MM.1S (cell line): ENCODE data around the gene ACTR3.

Experiments
- DNase-seq: peaks from one replicate; pipeline ENCODE4 v3.0.0-alpha.2; 2015
- H2AFZ ChIP-seq: fragments of 300-600 bp; sonication (generic); 2 replicates; pipeline ENCODE4 v1.6.0; 2016; ENCODE audit warnings: antibody characterized with exemption, low read length
- H3F3A ChIP-seq: fragments of 300-600 bp; sonication (generic); 2 replicates; pipeline ENCODE4 v1.6.1; 2016; ENCODE audit warnings: mild to moderate bottlenecking, antibody characterized with exemption, low read length, moderate library complexity, mixed read lengths; ENCODE audit not compliant: insufficient read depth
- H3K27ac ChIP-seq: fragments of 300-600 bp; sonication (generic); 2 replicates; pipeline ENCODE4 v1.5.1; 2016; ENCODE audit warnings: mild to moderate bottlenecking, low read length
- H3K27me3 ChIP-seq: fragments of 300-600 bp; sonication (generic); replicated peaks from 2 replicates; pipeline ENCODE4 v1.6.0; 2016; ENCODE audit warnings: low read length; ENCODE audit not compliant: insufficient read depth
- H3K36me3 ChIP-seq: fragments of 300-600 bp; sonication (generic); replicated peaks from 2 replicates; pipeline ENCODE4 v1.6.1; 2016; ENCODE audit warnings: mild to moderate bottlenecking, low read length, mixed read lengths; ENCODE audit not compliant: insufficient read depth
- H3K4me1 ChIP-seq: fragments of 300-600 bp; sonication (generic); 2 replicates; pipeline ENCODE4 v1.6.1; 2016; ENCODE audit warnings: low read length, mixed read lengths
- H3K4me2 ChIP-seq: fragments of 300-600 bp; sonication (generic); 2 replicates; pipeline ENCODE4 v1.6.0; 2016; ENCODE audit warnings: low read depth, low read length
- H3K4me3 ChIP-seq: fragments of 300-600 bp; sonication (generic); 2 replicates; pipeline ENCODE4 v1.5.1; 2016; ENCODE audit warnings: low read length, mixed read lengths
- H3K79me2 ChIP-seq: fragments of 300-600 bp; sonication (generic); 2 replicates; pipeline ENCODE4 v1.6.1; 2016; ENCODE audit warnings: mixed run types, low read length, mixed read lengths
- H3K9ac ChIP-seq: fragments of 300-600 bp; sonication (generic); 2 replicates; pipeline ENCODE4 v1.6.1; 2016; ENCODE audit warnings: low read length, mixed read lengths
- H3K9me2 ChIP-seq: fragments of 300-600 bp; sonication (generic); replicated peaks from 2 replicates; pipeline ENCODE4 v1.6.1; 2016; ENCODE audit warnings: mild to moderate bottlenecking, low read length, mixed read lengths; ENCODE audit not compliant: insufficient read depth
- H3K9me3 ChIP-seq: fragments of 300-600 bp; sonication (generic); replicated peaks from 2 replicates; pipeline ENCODE4 v1.6.1; 2016; ENCODE audit warnings: mild to moderate bottlenecking, low read length, mixed read lengths; ENCODE audit not compliant: insufficient read depth
- H4K20me1 ChIP-seq: fragments of 300-600 bp; sonication (generic); 2 replicates; pipeline ENCODE4 v1.6.1; 2016; ENCODE audit warnings: mild to moderate bottlenecking, low read length, moderate library complexity, mixed read lengths; ENCODE audit not compliant: insufficient read depth
- CTCF ChIP-seq: fragments of 300-600 bp; sonication (generic); IDR thresholded peaks from 2 replicates; pipeline ENCODE4 v1.5.1; 2016; ENCODE audit warnings: antibody characterized with exemption, low read length, mixed read lengths
- EZH2 ChIP-seq: fragments of 300-600 bp; sonication (generic); optimal IDR thresholded peaks from 2 replicates; pipeline ENCODE3; 2017; ENCODE audit warnings: low read depth, mild to moderate bottlenecking, antibody characterized with exemption, low read length, mixed read lengths
- EZH2phosphoT487 ChIP-seq: fragments of 300-600 bp; sonication (generic); IDR thresholded peaks from 2 replicates; pipeline ENCODE4 v1.6.1; 2018; ENCODE audit warnings: antibody characterized with exemption, low read length

Gene ACTR3

GRCh38 chr2:113966832-113967231, 76.9 kb downstream of the ACTR3 start:
- Histone ChIP-seq H3K79me2 (no peaks in the 10 kb centered on the region), H2AFZ (no peak overlapping the region), H4K20me1 (no peaks in the 10 kb centered on the region), H3K4me2 (no peak overlapping the region), H3K4me1 (no peaks in the 10 kb centered on the region), H3K9me3 (no peaks in the 10 kb centered on the region), H3K27ac (no peak overlapping the region), H3K9me2 (no peaks in the 10 kb centered on the region), H3K36me3 (no peaks in the 10 kb centered on the region), H3F3A (no peaks in the 10 kb centered on the region), H3K27me3 (no peaks in the 10 kb centered on the region), H3K4me3 (no peak overlapping the region), H3K9ac (no peak overlapping the region)
- no peak for DNase-seq
- TF ChIP-seq EZH2phosphoT487 (no peak), CTCF (no peak), EZH2 (no peak)

GRCh38 chr2:113967272-113967671, 77.4 kb downstream of the ACTR3 start:
- Histone ChIP-seq H3F3A (no peaks in the 10 kb centered on the region), H3K4me1 (no peaks in the 10 kb centered on the region), H3K79me2 (no peaks in the 10 kb centered on the region), H3K27ac (no peak overlapping the region), H3K4me3 (no peak overlapping the region), H4K20me1 (no peaks in the 10 kb centered on the region), H2AFZ (no peak overlapping the region), H3K4me2 (no peak overlapping the region), H3K36me3 (no peaks in the 10 kb centered on the region), H3K27me3 (no peaks in the 10 kb centered on the region), H3K9me3 (no peaks in the 10 kb centered on the region), H3K9me2 (no peaks in the 10 kb centered on the region), H3K9ac (no peak overlapping the region)
- DNase-seq = no peak
- TF ChIP-seq EZH2 (no peak), EZH2phosphoT487 (no peak), CTCF (no peak)

GRCh38 chr2:113972766-113973165, 82.9 kb downstream of the ACTR3 start:
- TF ChIP-seq CTCF = no peak
- TF ChIP-seq EZH2 = no peak
- TF ChIP-seq EZH2phosphoT487 = no peak
- Histone ChIP-seq H3K4me2 (no peak overlapping the region), H3K4me3 (no peak overlapping the region), H3K9me3 (no peaks in the 10 kb centered on the region), H3F3A (no peaks in the 10 kb centered on the region), H3K27me3 (no peaks in the 10 kb centered on the region), H3K9me2 (no peaks in the 10 kb centered on the region), H3K27ac (no peak overlapping the region), H3K9ac (no peak overlapping the region), H3K4me1 (no peaks in the 10 kb centered on the region), H3K79me2 (no peaks in the 10 kb centered on the region), H2AFZ (no peak overlapping the region), H4K20me1 (no peaks in the 10 kb centered on the region), H3K36me3 (no peaks in the 10 kb centered on the region)
- DNase-seq = no peak
